Muscle layer of colon (tissue), 2 donors: Measurements from ENCODE around the gene TACC3.

Experiments
- H3K27ac ChIP-seq: one replicate; pipeline ENCODE4 v1.7.0; 2013; ENCODE audit warnings: low read depth, mild to moderate bottlenecking, low read length, moderate library complexity
- H3K27me3 ChIP-seq, 2 donors: one replicate each; pipeline ENCODE4 v1.7.0; 2013; ENCODE audit warnings: low read length in 2 of 2, mild to moderate bottlenecking in 2 of 2; ENCODE audit not compliant: insufficient read depth in 2 of 2, control insufficient read depth in 1 of 2
- H3K36me3 ChIP-seq: one replicate; pipeline ENCODE4 v1.7.0; 2013; ENCODE audit warnings: mild to moderate bottlenecking, low read length; ENCODE audit not compliant: insufficient read depth
- H3K4me1 ChIP-seq: one replicate; pipeline ENCODE4 v1.7.0; 2013; ENCODE audit warnings: mild to moderate bottlenecking, low read length; ENCODE audit not compliant: insufficient read depth
- H3K4me3 ChIP-seq, 2 donors: one replicate each; pipeline ENCODE4 v1.7.0; 2013; ENCODE audit warnings: low read length in 2 of 2, low read depth in 1 of 2, mild to moderate bottlenecking in 1 of 2, moderate library complexity in 1 of 2
- H3K9ac ChIP-seq: one replicate; pipeline ENCODE4 v1.7.0; 2013; ENCODE audit warnings: low read length
- H3K9me3 ChIP-seq: one replicate; pipeline ENCODE4 v1.7.0; 2013; ENCODE audit warnings: mild to moderate bottlenecking, low read length
- donor health status: abdominal sarcoma.
- donor health status: Adenocarcinoma of cecum.

Gene TACC3

GRCh38 chr4:1765409-1766072, 44.2 kb downstream of the TACC3 start:
- Histone ChIP-seq H3K4me1 (peaks cover 8% of the 10 kb centered on the region), H3K4me3 (no peak overlapping the region), H3K36me3 (no peaks in the 10 kb centered on the region), H3K9ac (no peak overlapping the region), H3K27ac (no peak overlapping the region), H3K9me3 (no peaks in the 10 kb centered on the region), H3K27me3 (peaks cover 4 to 34% of the 10 kb centered on the region in 2 donors)

- no peak overlapping the region for H3K4me3 ChIP-seq
- H3K4me1 ChIP-seq: peaks cover 8% of the 10 kb centered on the region
- no peak overlapping the region for H3K27ac ChIP-seq
- peaks cover 4 to 35% of the 10 kb centered on the region in 2 donors for H3K27me3 ChIP-seq
- H3K9ac ChIP-seq: no peak overlapping the region
- H3K36me3 ChIP-seq: no peaks in the 10 kb centered on the region
- H3K9me3 ChIP-seq: no peaks in the 10 kb centered on the region
Measured at GRCh38 chr4:1766106-1767060, 45.1 kb downstream of the TACC3 start.

GRCh38 chr4:1767061-1767769, 45.9 kb downstream of the TACC3 start:
- Histone ChIP-seq H3K4me1 (peaks cover 8% of the 10 kb centered on the region), H3K27ac (no peak overlapping the region), H3K4me3 (no peak overlapping the region)

GRCh38 chr4:1767770-1768366, 46.5 kb downstream of the TACC3 start:
- Histone ChIP-seq H3K36me3 (no peaks in the 10 kb centered on the region), H3K4me1 (peaks cover 8% of the 10 kb centered on the region), H3K27me3 (peaks cover 4 to 35% of the 10 kb centered on the region in 2 donors), H3K9me3 (no peaks in the 10 kb centered on the region), H3K4me3 (no peak overlapping the region), H3K27ac (no peak overlapping the region), H3K9ac (no peak overlapping the region)

More at GRCh38 chr4:1767061-1767769, 45.9 kb downstream of the TACC3 start:
- no peaks in the 10 kb centered on the region for H3K36me3 ChIP-seq
- no peaks in the 10 kb centered on the region for H3K9me3 ChIP-seq
- no peak overlapping the region for H3K9ac ChIP-seq
- H3K27me3 ChIP-seq: peaks cover 4 to 35% of the 10 kb centered on the region in 2 donors

- no peaks in the 10 kb centered on the region for H3K36me3 ChIP-seq
- peaks cover 8% of the 10 kb centered on the region for H3K4me1 ChIP-seq
- H3K27ac ChIP-seq: no peak overlapping the region
- H3K27me3 ChIP-seq: peaks cover 4 to 35% of the 10 kb centered on the region in 2 donors
- no peaks in the 10 kb centered on the region for H3K9me3 ChIP-seq
- H3K9ac ChIP-seq: no peak overlapping the region
- no peak overlapping the region for H3K4me3 ChIP-seq
Measured at GRCh38 chr4:1768367-1769034, 47.2 kb downstream of the TACC3 start.

- Histone ChIP-seq H3K27ac (no peak overlapping the region), H3K4me3 (no peak overlapping the region), H3K4me1 (no peaks in the 10 kb centered on the region), H3K36me3 (no peaks in the 10 kb centered on the region), H3K9me3 (no peaks in the 10 kb centered on the region), H3K9ac (no peak overlapping the region), H3K27me3 (peaks cover 4 to 35% of the 10 kb centered on the region in 2 donors)
Measured at GRCh38 chr4:1769692-1770091, 48.4 kb downstream of the TACC3 start.

GRCh38 chr4:1770245-1770644, 48.9 kb downstream of the TACC3 start:
- Histone ChIP-seq H3K9me3 (no peaks in the 10 kb centered on the region), H3K9ac (no peak overlapping the region), H3K27ac (no peak overlapping the region), H3K4me1 (no peaks in the 10 kb centered on the region), H3K27me3 (peaks cover 4 to 35% of the 10 kb centered on the region in 2 donors), H3K4me3 (no peak overlapping the region), H3K36me3 (no peaks in the 10 kb centered on the region)

GRCh38 chr4:1770791-1771231, 49.5 kb downstream of the TACC3 start:
- no peaks in the 10 kb centered on the region for H3K4me1 ChIP-seq
- H3K27ac ChIP-seq: no peak overlapping the region
- H3K4me3 ChIP-seq: no peak overlapping the region
- no peaks in the 10 kb centered on the region for H3K9me3 ChIP-seq
- no peak overlapping the region for H3K9ac ChIP-seq
- H3K27me3 ChIP-seq: peaks cover 4 to 35% of the 10 kb centered on the region in 2 donors
- H3K36me3 ChIP-seq: no peaks in the 10 kb centered on the region

- Histone ChIP-seq H3K36me3 (no peaks in the 10 kb centered on the region), H3K27me3 (peaks cover 4 to 28% of the 10 kb centered on the region in 2 donors), H3K4me1 (no peaks in the 10 kb centered on the region), H3K9me3 (no peaks in the 10 kb centered on the region), H3K27ac (no peak overlapping the region), H3K4me3 (no peak overlapping the region), H3K9ac (no peak overlapping the region)
Measured at GRCh38 chr4:1771555-1772305, 50.4 kb downstream of the TACC3 start.

- Histone ChIP-seq H3K9ac (no peak overlapping the region), H3K36me3 (no peaks in the 10 kb centered on the region), H3K9me3 (no peaks in the 10 kb centered on the region), H3K27me3 (peaks cover 4 to 35% of the 10 kb centered on the region in 2 donors), H3K27ac (no peak overlapping the region), H3K4me1 (no peaks in the 10 kb centered on the region), H3K4me3 (no peak overlapping the region)
Measured at GRCh38 chr4:1772853-1773538, 51.7 kb downstream of the TACC3 start.
